Cortex of kidney (tissue), 1 donor: ENCODE results near the gene TRAF3IP1.

Source experiments
- DNase-seq: peaks from one replicate; lab custom pipeline; 2025; lab: John Stamatoyannopoulos, UW

Gene TRAF3IP1

DNA sequence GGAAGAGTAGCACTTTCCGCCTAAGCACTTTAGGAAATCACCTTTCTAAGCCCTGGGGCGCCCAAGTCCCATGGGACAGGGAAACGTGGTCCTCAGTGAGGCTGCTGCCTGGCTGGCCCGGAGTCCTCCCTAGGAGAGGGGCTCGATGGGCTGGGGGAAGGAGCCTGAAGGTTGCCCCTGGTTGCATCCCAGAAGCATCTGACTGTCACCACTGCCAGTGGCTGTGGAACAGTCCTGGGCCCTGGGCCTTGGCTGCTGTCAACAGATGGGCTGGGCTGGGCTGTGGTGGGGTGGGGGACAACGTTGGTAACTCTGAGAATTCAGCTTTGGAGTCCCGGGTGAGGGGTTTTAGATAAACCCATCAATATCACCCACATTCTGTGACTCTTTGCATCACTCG, 128.9 kb downstream of the TRAF3IP1 start:
- no peak for DNase-seq

- no peak for DNase-seq
Observed at GRCh38 chr2:238449909-238450417, 129.6 kb downstream of the TRAF3IP1 start.

DNA sequence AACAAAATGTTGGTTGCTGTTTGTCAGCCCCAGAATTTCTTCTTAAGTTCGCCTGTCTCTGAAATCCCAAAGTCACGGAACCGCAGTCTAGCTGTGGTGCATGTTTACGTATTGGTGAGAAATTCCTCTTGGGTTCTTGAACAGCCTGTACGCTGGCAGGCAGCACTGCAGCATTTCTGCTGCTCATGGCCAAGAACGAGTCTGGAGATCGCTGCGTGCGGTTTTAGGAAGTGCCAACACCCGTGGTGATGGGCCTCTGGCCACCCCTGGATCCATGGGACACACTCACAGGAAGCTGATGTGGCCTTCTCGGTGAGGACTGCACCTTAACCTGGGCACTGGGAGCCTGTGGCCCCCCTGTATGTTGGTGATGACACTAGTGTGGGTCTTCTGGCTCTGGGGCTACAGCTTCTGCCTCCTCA, 130.1 kb downstream of the TRAF3IP1 start:
- no peak for DNase-seq
